Ovary (tissue), 9 donors: ENCODE data around the gene ATP2A2. TPM values are rescaled to one million over a fixed set of nuclear protein-coding genes. Genes with fewer than 3 reads are reported as not detected.

Experiments used
- DNase-seq, 5 donors: peaks; one replicate each; pipeline ENCODE4 v3.0.0-alpha.2; 2019 to 2020
- H3K27ac ChIP-seq, 2 donors: fragments of 200-600 bp; one replicate each; pipeline versions ENCODE4 v1.5.1 to v1.8.0; 2019 to 2022
- H3K27me3 ChIP-seq: fragments of 200-600 bp; one replicate; pipeline ENCODE4 v1.8.0; 2022
- H3K36me3 ChIP-seq: fragments of 200-600 bp; sonication (generic); one replicate; pipeline ENCODE4 v1.5.1; 2019
- H3K4me1 ChIP-seq: one replicate; pipeline ENCODE4 v1.8.1; 2013; ENCODE audit warnings: mild to moderate bottlenecking, moderate library complexity; ENCODE audit not compliant: insufficient read depth
- H3K4me3 ChIP-seq: fragments of 200-600 bp; sonication (generic); one replicate; pipeline ENCODE4 v1.5.1; 2017
- H3K9me3 ChIP-seq, 2 donors: fragments of 200-600 bp in 1 of 2; sonication (generic) in 1 of 2; one replicate each; pipeline versions ENCODE4 v1.5.1 to v1.8.1; 2013 to 2019; ENCODE audit warnings: mild to moderate bottlenecking in 1 of 2, moderate library complexity in 1 of 2
- CTCF ChIP-seq, 3 donors: fragments of 450-650 bp in 2 of 3; fragments of 200-600 bp in 1 of 3; IDR thresholded peaks; one replicate each; pipeline versions ENCODE4 v1.5.1 to v1.8.0; 2016 to 2022; ENCODE audit warnings: antibody characterized with exemption in 3 of 3, mild to moderate bottlenecking in 1 of 3
- EP300 ChIP-seq: sonication (generic); formaldehyde crosslinking; IDR thresholded peaks from one replicate; pipeline ENCODE4 v1.6.1; 2017; ENCODE audit warnings: antibody characterized with exemption
- POLR2A ChIP-seq: fragments of 450-650 bp; IDR thresholded peaks from one replicate; pipeline ENCODE4 v1.6.1; 2017; ENCODE audit warnings: antibody characterized with exemption, mild to moderate bottlenecking, moderate library complexity
- WGBS, 3 donors: extraction: QIAGEN DNeasy Blood & Tissue Kit in 1 of 3; methylation state at CpG; one replicate each; pipeline versions ENCODE4 v1.1.5 to v1.1.7; 2013 to 2017; 5-methylcytosine and 5-hydroxymethylcytosine counted together
- intact Hi-C, 4 donors: fragments of 100-400 bp; cut with DNase I; formaldehyde crosslinking; loops; one replicate each; pipeline versions ENCODE4 v1.11.0 to v1.15.1; 2022 to 2023
- polyA plus RNA-seq, 2 donors: library from polyadenylated mRNA; stranded (reverse); fragments of 200-250 nt in 1 of 2; fragments of 350-450 nt in 1 of 2; fragmentation: Illumina TruSeq in 1 of 2; extraction: RNeasy Lipid Tissue Mini Kit (QIAGEN cat#74804) in 1 of 2; gene quantifications; one replicate each; pipeline ENCODE4 v1.2.3, GENCODE V29; 2013 to 2014
- total RNA-seq, 7 donors: library from RNA; depleted of rRNA in 2 of 7; stranded (reverse); fragments of >200 nt in 2 of 7; fragmentation: NEBNext Ultra II Directional in 3 of 7; extraction: Animal tissue kit (Norgen Biotek cat#: 25700) in 3 of 7; gene quantifications; one replicate each; pipeline versions ENCODE4 v1.1.0 to v1.2.4, GENCODE V29; 2016 to 2023
- donor health status: DM: no; HTN: no; CAD: no; lungs with moderate emphysema.
- donor health status: DM: no; HTN: no; CAD: no.
- donor health status: Bipolar disorder and iron deficiency.
- donor health status: DM: yes; HTN: yes; CAD: no.
- donor health status: DM: no; HTN: no; CAD: no.
- donor health status: DM: yes; HTN: yes; CAD: no.

ATP2A2 gene
- total and polyA plus RNA-seq, 9 donors = 54.2 to 183 (median 137) TPM

GRCh38 chr12:110349096-110349495 lies 68.0 kb downstream of the ATP2A2 start:
- DNase-seq = no peak
- intact Hi-C loops = no loop called here
- H3K4me3 ChIP-seq = no peak overlapping the region
- no peak overlapping the region for H3K27ac ChIP-seq
- TF ChIP-seq POLR2A (no peak), EP300 (no peak), CTCF (IDR thresholded peaks at IDR 0.05) (no peak)
- H3K36me3 ChIP-seq = no peaks in the 10 kb centered on the region
- no peaks in the 10 kb centered on the region for H3K4me1 ChIP-seq
- 82 to 93% (median 83%) methylated on average over 4 of the region's 4 CpGs for WGBS, 3 donors
- no peaks in the 10 kb centered on the region for H3K27me3 ChIP-seq
- no peaks in the 10 kb centered on the region for H3K9me3 ChIP-seq

- H3K27me3 ChIP-seq = no peaks in the 10 kb centered on the region
- no peak for TF ChIP-seq EP300
- no peak for TF ChIP-seq CTCF (IDR thresholded peaks at IDR 0.05)
- TF ChIP-seq POLR2A = no peak
- no peaks in the 10 kb centered on the region for H3K36me3 ChIP-seq
- no peak overlapping the region for H3K4me3 ChIP-seq
- no peak overlapping the region for H3K27ac ChIP-seq
- no peaks in the 10 kb centered on the region for H3K4me1 ChIP-seq
- no peak for DNase-seq
- intact Hi-C loops = no loop called here
- H3K9me3 ChIP-seq = no peaks in the 10 kb centered on the region
- 38 to 54% (median 43%) methylated on average over 12 of the region's 12 CpGs for WGBS, 3 donors
Measured at GRCh38 chr12:110349514-110350151, 68.6 kb downstream of the ATP2A2 start.

DNA sequence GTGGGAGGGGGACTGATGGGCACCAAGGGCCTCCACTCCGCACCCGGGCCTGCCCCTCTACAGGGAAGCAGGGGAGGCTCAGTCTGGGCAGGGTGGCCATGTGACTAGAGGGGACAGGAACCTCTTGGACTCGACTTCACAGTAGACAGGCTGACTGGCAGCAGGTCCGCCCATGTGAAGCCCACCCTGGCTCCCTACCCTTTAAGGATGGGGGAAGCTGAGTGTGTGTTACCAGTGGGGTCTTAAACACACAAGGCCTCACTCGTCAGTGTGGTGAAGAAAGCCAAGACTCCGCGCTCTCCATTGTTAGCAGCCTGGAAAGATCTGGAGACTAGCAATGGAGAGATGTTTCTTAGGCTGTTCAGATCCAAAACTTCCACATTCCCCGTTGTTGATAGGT lies 70.1 kb downstream of the ATP2A2 start:
- no peak for DNase-seq
- Histone ChIP-seq H3K36me3 (no peaks in the 10 kb centered on the region), H3K4me1 (no peaks in the 10 kb centered on the region), H3K4me3 (no peak overlapping the region), H3K27me3 (no peaks in the 10 kb centered on the region), H3K9me3 (no peaks in the 10 kb centered on the region), H3K27ac (no peak overlapping the region)
- intact Hi-C loops = no loop called here
- TF ChIP-seq EP300 (no peak), CTCF (IDR thresholded peaks at IDR 0.05) (no peak), POLR2A (no peak)
- 89 to 94% (median 89%) methylated on average over 8 of the region's 8 CpGs for WGBS, 3 donors

DNA sequence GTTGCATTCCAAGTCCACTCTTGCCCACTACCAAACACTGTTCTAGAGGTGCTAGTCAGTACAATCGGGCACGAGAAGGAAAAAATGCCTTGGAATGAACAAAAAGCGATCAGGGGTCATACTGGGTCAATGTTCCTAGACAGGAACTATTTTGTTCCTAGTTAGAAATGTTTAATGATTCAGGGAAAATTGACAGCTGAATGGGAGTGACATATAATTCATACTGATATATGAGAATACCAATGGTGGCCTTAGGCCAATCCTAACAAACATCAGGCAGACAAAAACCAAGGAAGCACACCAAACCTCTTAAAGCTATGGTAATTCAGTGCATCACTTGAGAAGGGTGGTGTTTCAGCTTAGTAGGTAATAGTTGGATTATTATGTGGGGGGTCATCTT lies 71.4 kb downstream of the ATP2A2 start:
- Histone ChIP-seq H3K4me1 (no peaks in the 10 kb centered on the region), H3K36me3 (no peaks in the 10 kb centered on the region), H3K4me3 (no peak overlapping the region), H3K27ac (no peak overlapping the region), H3K27me3 (no peaks in the 10 kb centered on the region), H3K9me3 (no peaks in the 10 kb centered on the region)
- intact Hi-C loops = no loop called here
- TF ChIP-seq POLR2A = no peak
- TF ChIP-seq EP300 = no peak
- no peak for TF ChIP-seq CTCF (IDR thresholded peaks at IDR 0.05)
- no peak for DNase-seq
- 73 to 80% (median 74%) methylated on average over 3 of the region's 3 CpGs for WGBS, 3 donors
